Measurements from ENCODE around the gene SMARCE1.

SMARCE1 gene

DNA sequence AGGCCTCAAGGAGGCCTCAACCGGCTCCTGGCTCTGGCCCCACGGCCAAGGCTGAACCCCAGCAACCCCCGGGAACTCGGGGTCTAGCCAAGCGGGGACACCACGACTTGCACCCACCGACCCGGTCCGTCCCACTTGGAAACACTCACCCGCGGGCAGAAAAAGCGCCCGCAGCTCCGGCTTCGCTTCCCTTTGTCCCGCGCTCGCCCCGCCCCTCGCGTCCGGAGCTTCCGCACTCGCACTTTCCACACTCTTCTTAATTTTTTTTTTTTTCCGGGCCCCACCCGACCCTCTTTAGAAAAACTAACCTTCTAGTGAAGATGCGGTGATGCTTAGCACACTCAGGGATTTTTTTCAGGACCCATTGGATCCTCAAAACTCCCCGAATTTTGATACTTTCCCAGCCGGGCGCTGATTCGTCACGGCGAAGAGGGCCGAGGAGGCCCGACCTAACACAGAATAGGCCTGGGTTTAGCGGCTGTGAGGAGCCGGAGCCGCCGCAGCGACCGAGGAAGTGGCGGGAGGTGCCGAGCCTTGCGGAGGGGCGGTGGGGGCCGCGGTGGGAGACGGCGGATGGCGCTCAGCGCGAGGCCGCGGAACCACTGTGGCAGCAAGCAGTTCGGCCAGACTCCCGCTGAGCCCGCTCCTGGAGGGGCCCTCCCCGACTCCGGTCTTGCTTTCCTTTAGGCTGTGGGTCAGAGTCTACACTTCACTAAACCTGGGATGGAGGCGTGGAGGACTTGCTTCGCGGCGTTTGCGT, at the start of gene SMARCE1 (continued):
- TF ChIP-seq, protein P1, sequence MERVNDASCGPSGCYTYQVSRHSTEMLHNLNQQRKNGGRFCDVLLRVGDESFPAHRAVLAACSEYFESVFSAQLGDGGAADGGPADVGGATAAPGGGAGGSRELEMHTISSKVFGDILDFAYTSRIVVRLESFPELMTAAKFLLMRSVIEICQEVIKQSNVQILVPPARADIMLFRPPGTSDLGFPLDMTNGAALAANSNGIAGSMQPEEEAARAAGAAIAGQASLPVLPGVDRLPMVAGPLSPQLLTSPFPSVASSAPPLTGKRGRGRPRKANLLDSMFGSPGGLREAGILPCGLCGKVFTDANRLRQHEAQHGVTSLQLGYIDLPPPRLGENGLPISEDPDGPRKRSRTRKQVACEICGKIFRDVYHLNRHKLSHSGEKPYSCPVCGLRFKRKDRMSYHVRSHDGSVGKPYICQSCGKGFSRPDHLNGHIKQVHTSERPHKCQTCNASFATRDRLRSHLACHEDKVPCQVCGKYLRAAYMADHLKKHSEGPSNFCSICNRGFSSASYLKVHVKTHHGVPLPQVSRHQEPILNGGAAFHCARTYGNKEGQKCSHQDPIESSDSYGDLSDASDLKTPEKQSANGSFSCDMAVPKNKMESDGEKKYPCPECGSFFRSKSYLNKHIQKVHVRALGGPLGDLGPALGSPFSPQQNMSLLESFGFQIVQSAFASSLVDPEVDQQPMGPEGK (tag by site-specific recombination; IDR thresholded peaks at IDR 0.05): peak; percentile 92
- TF ChIP-seq BCL11B (tag by site-specific recombination; IDR thresholded peaks at IDR 0.05; ENCODE audit: low read depth) (0 out of 2 replicates have a peak, but pooled peaks have one; percentile 23), ZNF391 (tag by site-specific recombination; IDR thresholded peaks at IDR 0.05; ENCODE audit: borderline replicate concordance, low read depth) (peak; percentile 86; the same call in 1 of the 2 replicates), YY1 (tag by site-specific recombination; IDR thresholded peaks at IDR 0.05) (peak; percentile 48; the same call in 1 of the 2 replicates), ZNF146 (tag by site-specific recombination; IDR thresholded peaks at IDR 0.05) (peak; percentile 41; the same call in 1 of the 2 replicates), ZXDB (tag by site-specific recombination; IDR thresholded peaks at IDR 0.05) (peak; percentile 82; the same call in 1 of the 2 replicates), ZNF560 (tag by site-specific recombination; IDR thresholded peaks at IDR 0.05; ENCODE audit: borderline replicate concordance) (no peak), ZNF175 (tag by site-specific recombination; IDR thresholded peaks at IDR 0.05) (no peak), ZNF426 (tag by site-specific recombination; IDR thresholded peaks at IDR 0.05) (no peak), ZNF202 (tag by site-specific recombination; IDR thresholded peaks at IDR 0.05; ENCODE audit: borderline replicate concordance) (no peak), ZNF629 (tag by site-specific recombination; IDR thresholded peaks at IDR 0.05) (peak; percentile 48; the same call in 1 of the 2 replicates), ZNF354C (tag by site-specific recombination; IDR thresholded peaks at IDR 0.05; ENCODE audit: borderline replicate concordance, low read depth) (no peak), SETDB1 (IDR thresholded peaks at IDR 0.05; ENCODE audit: insufficient read length, low read length) (no peak), KLF8 (tag by site-specific recombination; IDR thresholded peaks at IDR 0.05) (peak; percentile 88), YY2 (tag by site-specific recombination; IDR thresholded peaks at IDR 0.05) (0 out of 2 replicates have a peak, but pooled peaks have one; percentile 51), ZNF239 (tag by site-specific recombination; IDR thresholded peaks at IDR 0.05) (no peak), ZNF792 (tag by site-specific recombination; IDR thresholded peaks at IDR 0.05) (peak; percentile 41; the same call in 1 of the 2 replicates), ZBTB7A (tag by site-specific recombination; IDR thresholded peaks at IDR 0.05; ENCODE audit: low read depth) (0 out of 2 replicates have a peak, but pooled peaks have one; percentile 15), GLIS2 (tag by site-specific recombination; IDR thresholded peaks at IDR 0.05) (peak; percentile 93), SALL2 (tag by site-specific recombination; IDR thresholded peaks at IDR 0.05; ENCODE audit: borderline replicate concordance) (no peak), ZNF777 (tag by site-specific recombination; IDR thresholded peaks at IDR 0.05; ENCODE audit: borderline replicate concordance) (peak; percentile 67), ZNF140 (tag by site-specific recombination; IDR thresholded peaks at IDR 0.05) (no peak), ZNF549 (tag by site-specific recombination; IDR thresholded peaks at IDR 0.05) (no peak), IKZF3 (tag by site-specific recombination; IDR thresholded peaks at IDR 0.05) (0 out of 2 replicates have a peak, but pooled peaks have one; percentile 12), ZNF211 (tag by site-specific recombination; IDR thresholded peaks at IDR 0.05; ENCODE audit: low read depth) (no peak)
- TF ChIP-seq, protein P2, sequence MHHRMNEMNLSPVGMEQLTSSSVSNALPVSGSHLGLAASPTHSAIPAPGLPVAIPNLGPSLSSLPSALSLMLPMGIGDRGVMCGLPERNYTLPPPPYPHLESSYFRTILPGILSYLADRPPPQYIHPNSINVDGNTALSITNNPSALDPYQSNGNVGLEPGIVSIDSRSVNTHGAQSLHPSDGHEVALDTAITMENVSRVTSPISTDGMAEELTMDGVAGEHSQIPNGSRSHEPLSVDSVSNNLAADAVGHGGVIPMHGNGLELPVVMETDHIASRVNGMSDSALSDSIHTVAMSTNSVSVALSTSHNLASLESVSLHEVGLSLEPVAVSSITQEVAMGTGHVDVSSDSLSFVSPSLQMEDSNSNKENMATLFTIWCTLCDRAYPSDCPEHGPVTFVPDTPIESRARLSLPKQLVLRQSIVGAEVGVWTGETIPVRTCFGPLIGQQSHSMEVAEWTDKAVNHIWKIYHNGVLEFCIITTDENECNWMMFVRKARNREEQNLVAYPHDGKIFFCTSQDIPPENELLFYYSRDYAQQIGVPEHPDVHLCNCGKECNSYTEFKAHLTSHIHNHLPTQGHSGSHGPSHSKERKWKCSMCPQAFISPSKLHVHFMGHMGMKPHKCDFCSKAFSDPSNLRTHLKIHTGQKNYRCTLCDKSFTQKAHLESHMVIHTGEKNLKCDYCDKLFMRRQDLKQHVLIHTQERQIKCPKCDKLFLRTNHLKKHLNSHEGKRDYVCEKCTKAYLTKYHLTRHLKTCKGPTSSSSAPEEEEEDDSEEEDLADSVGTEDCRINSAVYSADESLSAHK (tag by site-specific recombination; IDR thresholded peaks at IDR 0.05): no peak; the same call in 1 of the 2 replicates
- TF ChIP-seq, protein P3, sequence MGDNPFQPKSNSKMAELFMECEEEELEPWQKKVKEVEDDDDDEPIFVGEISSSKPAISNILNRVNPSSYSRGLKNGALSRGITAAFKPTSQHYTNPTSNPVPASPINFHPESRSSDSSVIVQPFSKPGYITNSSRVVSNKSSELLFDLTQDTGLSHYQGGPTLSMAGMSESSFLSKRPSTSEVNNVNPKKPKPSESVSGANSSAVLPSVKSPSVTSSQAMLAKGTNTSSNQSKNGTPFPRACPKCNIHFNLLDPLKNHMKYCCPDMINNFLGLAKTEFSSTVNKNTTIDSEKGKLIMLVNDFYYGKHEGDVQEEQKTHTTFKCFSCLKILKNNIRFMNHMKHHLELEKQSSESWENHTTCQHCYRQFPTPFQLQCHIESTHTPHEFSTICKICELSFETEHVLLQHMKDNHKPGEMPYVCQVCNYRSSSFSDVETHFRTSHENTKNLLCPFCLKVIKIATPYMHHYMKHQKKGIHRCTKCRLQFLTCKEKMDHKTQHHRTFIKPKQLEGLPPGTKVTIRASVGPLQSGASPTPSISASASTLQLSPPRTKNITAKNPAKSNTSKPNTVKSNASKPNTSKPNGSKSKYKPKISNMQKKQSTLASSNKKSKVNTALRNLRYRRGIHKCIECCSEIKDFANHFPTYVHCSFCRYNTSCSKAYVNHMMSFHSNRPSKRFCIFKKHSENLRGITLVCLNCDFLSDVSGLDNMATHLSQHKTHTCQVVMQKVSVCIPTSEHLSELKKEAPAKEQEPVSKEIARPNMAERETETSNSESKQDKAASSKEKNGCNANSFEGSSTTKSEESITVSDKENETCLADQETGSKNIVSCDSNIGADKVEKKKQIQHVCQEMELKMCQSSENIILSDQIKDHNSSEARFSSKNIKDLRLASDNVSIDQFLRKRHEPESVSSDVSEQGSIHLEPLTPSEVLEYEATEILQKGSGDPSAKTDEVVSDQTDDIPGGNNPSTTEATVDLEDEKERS (tag by site-specific recombination; IDR thresholded peaks at IDR 0.05): no peak
- TF ChIP-seq, protein P4, sequence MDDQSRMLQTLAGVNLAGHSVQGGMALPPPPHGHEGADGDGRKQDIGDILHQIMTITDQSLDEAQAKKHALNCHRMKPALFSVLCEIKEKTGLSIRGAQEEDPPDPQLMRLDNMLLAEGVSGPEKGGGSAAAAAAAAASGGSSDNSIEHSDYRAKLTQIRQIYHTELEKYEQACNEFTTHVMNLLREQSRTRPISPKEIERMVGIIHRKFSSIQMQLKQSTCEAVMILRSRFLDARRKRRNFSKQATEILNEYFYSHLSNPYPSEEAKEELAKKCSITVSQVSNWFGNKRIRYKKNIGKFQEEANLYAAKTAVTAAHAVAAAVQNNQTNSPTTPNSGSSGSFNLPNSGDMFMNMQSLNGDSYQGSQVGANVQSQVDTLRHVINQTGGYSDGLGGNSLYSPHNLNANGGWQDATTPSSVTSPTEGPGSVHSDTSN (CRISPR knock-in tag; IDR thresholded peaks at IDR 0.05): peak; percentile 30; the same call in 1 of the 2 replicates
- TF ChIP-seq, protein P5, sequence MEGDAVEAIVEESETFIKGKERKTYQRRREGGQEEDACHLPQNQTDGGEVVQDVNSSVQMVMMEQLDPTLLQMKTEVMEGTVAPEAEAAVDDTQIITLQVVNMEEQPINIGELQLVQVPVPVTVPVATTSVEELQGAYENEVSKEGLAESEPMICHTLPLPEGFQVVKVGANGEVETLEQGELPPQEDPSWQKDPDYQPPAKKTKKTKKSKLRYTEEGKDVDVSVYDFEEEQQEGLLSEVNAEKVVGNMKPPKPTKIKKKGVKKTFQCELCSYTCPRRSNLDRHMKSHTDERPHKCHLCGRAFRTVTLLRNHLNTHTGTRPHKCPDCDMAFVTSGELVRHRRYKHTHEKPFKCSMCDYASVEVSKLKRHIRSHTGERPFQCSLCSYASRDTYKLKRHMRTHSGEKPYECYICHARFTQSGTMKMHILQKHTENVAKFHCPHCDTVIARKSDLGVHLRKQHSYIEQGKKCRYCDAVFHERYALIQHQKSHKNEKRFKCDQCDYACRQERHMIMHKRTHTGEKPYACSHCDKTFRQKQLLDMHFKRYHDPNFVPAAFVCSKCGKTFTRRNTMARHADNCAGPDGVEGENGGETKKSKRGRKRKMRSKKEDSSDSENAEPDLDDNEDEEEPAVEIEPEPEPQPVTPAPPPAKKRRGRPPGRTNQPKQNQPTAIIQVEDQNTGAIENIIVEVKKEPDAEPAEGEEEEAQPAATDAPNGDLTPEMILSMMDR (tag by site-specific recombination; IDR thresholded peaks at IDR 0.05): no peak
